ENCODE measurements around the gene EID2B. TPM values are rescaled to one million over a fixed set of nuclear protein-coding genes. Genes with fewer than 3 reads are reported as not detected.

Gene EID2B
- total and polyA plus RNA-seq, 2 of the 8 experiments (the other 6 are each of a cell fraction or from before 2014, with no cell fraction given) = 2.1 to 2.4 TPM

- Histone ChIP-seq H3K4me3 (ENCODE audit: extremely low read depth in 1 of 4, insufficient read depth in 2 of 4, low read depth in 3 of 4, low read length in 4 of 4) (peak within 1 kb of the TSS; percentile 70 to 94 (median 92)), H3K27me3 (replicated peaks in 1 of 4; ENCODE audit: control insufficient read depth in 3 of 4, extremely low read depth in 1 of 4, insufficient read depth in 3 of 4, low read length in 3 of 4) (no peaks in the 10 kb centered on the region), H3K18ac (ENCODE audit: extremely low read depth, low read length) (peak within 1 kb of the TSS; percentile 97), H4K5ac (ENCODE audit: insufficient read length, low read depth, low read length) (peak within 1 kb of the TSS; percentile 80), H4K8ac (ENCODE audit: extremely low read depth, insufficient read depth, low read length) (peak within 1 kb of the TSS; percentile 85), H3K23ac (ENCODE audit: insufficient read length) (peak within 1 kb of the TSS; percentile 1), H2BK20ac (ENCODE audit: low read length) (no peak within 1 kb of the TSS), H3K4me1 (replicated peaks in 1 of 4; ENCODE audit: control insufficient read depth in 3 of 4, insufficient read depth in 4 of 4, low read length in 3 of 4) (peaks cover 0 to 4% (median under 1%) of the 10 kb centered on the region in 4 experiments; a peak in 3 of 7 replicates), H2BK120ac (replicated peaks; ENCODE audit: low read depth, low read length) (peak within 1 kb of the TSS; percentile 6), H4K91ac (replicated peaks; ENCODE audit: insufficient read length, low read length) (peak within 1 kb of the TSS; percentile 72), H3K79me1 (ENCODE audit: low read depth, low read length) (no peaks in the 10 kb centered on the region), H2AK5ac (ENCODE audit: low read depth, low read length) (no peak within 1 kb of the TSS), H3K9me3 (ENCODE audit: insufficient read depth in 2 of 2, low read depth in 1 of 2, low read length in 1 of 2) (no peaks in the 10 kb centered on the region), H3K27ac (ENCODE audit: low read depth, low read length) (peak within 1 kb of the TSS; percentile 84), H2AFZ (ENCODE audit: low read length) (peak within 1 kb of the TSS; percentile 43), H3K4me2 (ENCODE audit: insufficient read depth in 1 of 2, low read depth in 2 of 2, low read length in 2 of 2) (peak within 1 kb of the TSS; percentile 74 to 78), H3K9ac (replicated peaks in 1 of 4; ENCODE audit: extremely low read depth in 1 of 4, low read depth in 3 of 4, low read length in 3 of 4) (peak within 1 kb of the TSS; percentile 75 to 88 (median 83)), H3K14ac (ENCODE audit: insufficient read length) (no peak within 1 kb of the TSS), H3K36me3 (ENCODE audit: control insufficient read depth in 2 of 4, insufficient read depth in 4 of 4, low read length in 3 of 4) (no peaks in the 10 kb centered on the region), H3K4ac (replicated peaks; ENCODE audit: insufficient read length, low read depth, low read length) (peak within 1 kb of the TSS; percentile 71), H2BK12ac (ENCODE audit: low read depth, low read length) (no peak within 1 kb of the TSS; the same call in 1 of the 2 replicates), H2BK15ac (ENCODE audit: low read length) (no peak within 1 kb of the TSS), H3K56ac (replicated peaks; ENCODE audit: insufficient read length, low read depth, low read length) (peak within 1 kb of the TSS; percentile 40), H3K23me2 (ENCODE audit: low read depth, low read length) (peaks cover 2% of the 10 kb centered on the region), H3K79me2 (ENCODE audit: control insufficient read depth in 1 of 2, insufficient read depth in 2 of 2, low read length in 2 of 2) (peaks cover 0 to 14% of the 10 kb centered on the region in 2 experiments; a peak in 2 of 4 replicates), H2BK5ac (ENCODE audit: low read depth, low read length) (peak within 1 kb of the TSS; percentile 78), H4K20me1 (replicated peaks in 1 of 2; ENCODE audit: control insufficient read depth in 1 of 2, insufficient read depth in 2 of 2, low read length in 2 of 2) (no peaks in the 10 kb centered on the region)
- peak in 1 of 2 experiments; percentile 96 for DNase-seq (ENCODE audit: low read depth in 1 of 2, low spot score in 2 of 2)
- CTCF ChIA-PET (ENCODE audit: partially characterized antibody) = interaction anchor here (0.7 to 3.6 kb wide), 16 partner anchors 8 to 874 kb away, joined by 3 to 15 read pairs (median 3); partner anchors contain the start of genes EID2B, LGALS13 and PRX
- 1% methylated on average over 83 of the region's 84 CpGs; no CpG with 5 or more reads in 1 of the 2 experiments for WGBS, 2 experiments (ENCODE audit: extremely low coverage in 1 of 2, insufficient coverage in 1 of 2, insufficient read length in 1 of 2, insufficient replicate concordance in 2 of 2, low coverage in 1 of 2, low lambda C conversion rate in 2 of 2, missing lambda C conversion rate in 1 of 2)
- no peak for FAIRE-seq
- POLR2A ChIA-PET (ENCODE audit: partially characterized antibody) = interaction anchor here (0.6 to 2.1 kb wide), 13 partner anchors 8 to 116 kb away, joined by 3 to 13 read pairs (median 4); partner anchors contain the start of genes RPS16 and SELENOV
- TF ChIP-seq HDAC6 (IDR thresholded peaks at IDR 0.05; ENCODE audit: low read depth, low read length) (no peak), GTF2F1 (IDR thresholded peaks at IDR 0.05; ENCODE audit: borderline replicate concordance, low read depth, low read length) (peak; percentile 56; the same call in 1 of the 2 replicates), SIN3A (conservative IDR thresholded peaks at IDR 0.05 in 1 of 2, IDR thresholded peaks at IDR 0.05 in 1 of 2; ENCODE audit: low read depth in 1 of 2, low read length in 2 of 2) (peak; percentile 4 to 73; a peak in 2 of 4 replicates), KDM1A (IDR thresholded peaks at IDR 0.05; ENCODE audit: borderline replicate concordance, low read length) (no peak), POLR2AphosphoS5 (IDR thresholded peaks at IDR 0.05; ENCODE audit: low read depth, low read length) (peak; percentile 88), SUZ12 (IDR thresholded peaks at IDR 0.05; ENCODE audit: low read length) (no peak), CREB1 (IDR thresholded peaks at IDR 0.05) (peak; percentile 58), BACH1 (IDR thresholded peaks at IDR 0.05; ENCODE audit: low read length) (0 out of 2 replicates have a peak, but pooled peaks have one; percentile 28), NRF1 (IDR thresholded peaks at IDR 0.05; ENCODE audit: low read depth, low read length) (peak; percentile 78), TAF7 (optimal IDR thresholded peaks at IDR 0.05; ENCODE audit: borderline replicate concordance, low read depth, low read length) (peak; percentile 29), SIX5 (IDR thresholded peaks at IDR 0.05; ENCODE audit: low read depth, low read length) (no peak), SIRT6 (IDR thresholded peaks at IDR 0.05; ENCODE audit: low read length) (no peak)
Measured at GRCh38 chr19:39539518-39540332, 7.1 kb upstream of the EID2B start, which contains the start of gene EID2. EID2 (minus strand) TSS chr19:39540161; CDS start chr19:39540079, 82 bp downstream.
